ENCODE results near the gene ADAM22.

DNA sequence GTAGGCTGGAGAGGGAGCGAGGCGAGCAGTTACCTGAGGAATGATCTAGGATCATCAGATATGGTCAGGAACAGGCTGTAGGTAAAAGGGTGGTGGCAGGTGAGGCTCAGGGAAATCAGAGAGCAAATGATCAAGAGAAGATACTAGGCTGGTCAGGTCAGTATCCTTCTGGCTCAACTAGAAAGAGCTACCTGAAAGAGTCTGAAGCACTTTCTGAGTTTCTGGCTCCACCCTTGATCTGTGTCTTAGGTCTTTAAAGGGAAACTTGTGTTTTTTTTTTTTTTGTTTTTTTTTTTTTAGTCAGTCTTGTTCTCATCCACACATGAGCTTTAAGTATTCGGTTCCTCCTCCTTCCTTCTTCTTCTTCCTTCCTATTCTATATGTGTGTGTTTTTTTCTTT is 10.5 kb downstream of the ADAM22 start:
- TF ChIP-seq TAF1 (IDR thresholded peaks at IDR 0.05; ENCODE audit: low read depth) (no peak), CTCF (IDR thresholded peaks at IDR 0.05; ENCODE audit: poor library complexity, severe bottlenecking) (no peak), REST (IDR thresholded peaks at IDR 0.05; ENCODE audit: borderline replicate concordance) (no peak), RAD21 (conservative IDR thresholded peaks at IDR 0.05) (no peak), MXI1 (conservative IDR thresholded peaks at IDR 0.05; ENCODE audit: poor library complexity, severe bottlenecking) (no peak)
